Stimulated activated CD4-positive, alpha-beta T cell treated with anti-CD3 and anti-CD28 coated beads, Interleukin-1b, Interleukin-23, amount 100 ng/mL, for 24 hours (primary cell): Measurements from ENCODE around the gene OFD1.

Source experiments
- DNase-seq, 4 experiments: peaks; one replicate each; pipeline ENCODE4 v3.0.0-alpha.2; 2020; ENCODE audit warnings: low read depth in 4 of 4, low spot score in 1 of 4

Gene OFD1, protein sequence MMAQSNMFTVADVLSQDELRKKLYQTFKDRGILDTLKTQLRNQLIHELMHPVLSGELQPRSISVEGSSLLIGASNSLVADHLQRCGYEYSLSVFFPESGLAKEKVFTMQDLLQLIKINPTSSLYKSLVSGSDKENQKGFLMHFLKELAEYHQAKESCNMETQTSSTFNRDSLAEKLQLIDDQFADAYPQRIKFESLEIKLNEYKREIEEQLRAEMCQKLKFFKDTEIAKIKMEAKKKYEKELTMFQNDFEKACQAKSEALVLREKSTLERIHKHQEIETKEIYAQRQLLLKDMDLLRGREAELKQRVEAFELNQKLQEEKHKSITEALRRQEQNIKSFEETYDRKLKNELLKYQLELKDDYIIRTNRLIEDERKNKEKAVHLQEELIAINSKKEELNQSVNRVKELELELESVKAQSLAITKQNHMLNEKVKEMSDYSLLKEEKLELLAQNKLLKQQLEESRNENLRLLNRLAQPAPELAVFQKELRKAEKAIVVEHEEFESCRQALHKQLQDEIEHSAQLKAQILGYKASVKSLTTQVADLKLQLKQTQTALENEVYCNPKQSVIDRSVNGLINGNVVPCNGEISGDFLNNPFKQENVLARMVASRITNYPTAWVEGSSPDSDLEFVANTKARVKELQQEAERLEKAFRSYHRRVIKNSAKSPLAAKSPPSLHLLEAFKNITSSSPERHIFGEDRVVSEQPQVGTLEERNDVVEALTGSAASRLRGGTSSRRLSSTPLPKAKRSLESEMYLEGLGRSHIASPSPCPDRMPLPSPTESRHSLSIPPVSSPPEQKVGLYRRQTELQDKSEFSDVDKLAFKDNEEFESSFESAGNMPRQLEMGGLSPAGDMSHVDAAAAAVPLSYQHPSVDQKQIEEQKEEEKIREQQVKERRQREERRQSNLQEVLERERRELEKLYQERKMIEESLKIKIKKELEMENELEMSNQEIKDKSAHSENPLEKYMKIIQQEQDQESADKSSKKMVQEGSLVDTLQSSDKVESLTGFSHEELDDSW

DNA sequence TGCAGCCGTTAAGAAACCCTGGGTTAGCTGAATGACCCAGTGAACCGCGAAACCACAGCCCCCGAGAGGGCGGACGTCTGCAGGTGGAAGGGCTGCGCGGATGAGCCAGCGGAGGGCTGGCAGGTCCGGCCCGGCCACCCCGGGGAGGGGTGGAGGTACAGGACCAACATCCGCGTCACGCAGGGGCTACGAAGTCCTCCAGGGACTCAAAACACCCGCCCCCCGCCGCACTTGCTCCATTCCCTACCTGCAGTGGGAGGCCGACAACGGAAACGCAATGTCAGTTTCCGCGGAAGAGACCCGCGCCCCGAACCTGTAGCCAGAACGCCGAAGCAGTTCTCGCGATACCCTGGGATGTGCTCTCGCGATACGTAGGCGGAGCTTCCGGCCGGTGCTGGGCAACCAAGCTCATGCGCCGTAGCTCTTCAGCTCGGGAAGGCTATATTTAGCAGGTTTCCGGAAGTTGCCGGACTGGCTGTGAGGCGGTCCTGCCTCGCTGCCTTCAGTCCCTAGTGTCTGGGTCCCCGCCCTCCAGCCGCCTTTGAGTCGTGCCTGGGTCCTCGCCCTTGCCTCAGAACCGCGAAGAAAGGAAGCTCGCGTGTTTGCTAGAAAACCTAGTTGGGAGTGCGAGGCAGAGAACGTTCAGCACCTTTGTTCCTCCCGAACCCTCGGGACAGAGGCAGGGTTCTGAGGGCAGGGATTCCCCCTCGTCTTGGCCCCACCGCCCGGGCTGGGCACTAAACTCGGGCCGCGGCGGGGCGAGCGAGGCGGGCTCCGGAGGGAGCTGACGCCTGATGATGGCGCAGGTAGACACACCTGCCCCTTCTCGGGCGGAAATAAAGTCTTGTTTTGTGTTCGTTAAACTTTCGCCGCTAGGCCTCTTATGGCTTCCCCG lies at the start of gene OFD1, which contains the start of gene TRAPPC2:
TSS of gene OFD1 (plus strand) at position 471 of the 895 bp plus-strand sequence. CDS start at position 795, 324 bp downstream.
TSS of gene TRAPPC2 (minus strand) at position 343 of the 895 bp plus-strand sequence. CDS start 14,657 bp downstream, outside the sequence.
- DNase-seq = peak; percentile 64 to 82 (median 75)

DNA sequence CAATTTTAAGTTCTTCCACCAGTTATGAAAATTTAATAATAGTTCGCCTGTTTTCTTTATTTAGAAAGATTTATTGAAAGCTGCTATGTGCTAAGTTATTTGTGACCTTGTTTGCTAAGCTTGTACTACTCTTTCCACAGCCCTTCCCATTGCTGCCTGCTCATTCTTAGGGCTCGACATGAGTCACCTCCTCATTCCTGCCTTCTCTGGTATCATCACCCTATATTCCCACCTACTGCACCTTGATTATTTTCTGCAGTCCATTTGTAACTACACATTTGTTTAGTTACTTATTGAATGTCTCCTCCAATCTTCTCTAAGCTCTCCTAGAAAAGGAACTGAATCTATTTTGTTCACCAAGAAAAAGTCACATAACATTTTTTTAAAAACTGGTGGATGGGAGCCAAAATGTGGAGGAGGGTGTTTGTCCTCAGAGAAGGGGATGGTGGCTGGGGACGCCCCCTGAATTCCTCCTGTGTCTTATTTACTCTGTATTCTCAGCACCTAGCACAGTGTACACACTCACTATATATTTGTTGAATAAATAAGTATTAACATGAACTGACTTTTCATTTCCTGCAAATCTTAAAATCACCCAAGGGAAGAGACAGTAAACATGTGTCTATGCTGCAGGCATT lies 49.3 kb upstream of the OFD1 start:
- DNase-seq = no peak

- DNase-seq = no peak
Observed at GRCh38 chrX:13687203-13687602, 47.3 kb upstream of the OFD1 start.

- no peak for DNase-seq
Observed at GRCh38 chrX:13688384-13688957, 46.1 kb upstream of the OFD1 start.

GRCh38 chrX:13688958-13689740 lies 45.4 kb upstream of the OFD1 start, which contains the start of gene RAB9A:
RAB9A (plus strand) TSS chrX:13689128; CDS start chrX:13708747, 19,619 bp downstream.
- DNase-seq = peak; percentile 54 to 81 (median 70)

- DNase-seq = no peak
Observed at GRCh38 chrX:13689741-13690211, 44.8 kb upstream of the OFD1 start.

GRCh38 chrX:13690836-13691235 lies 43.7 kb upstream of the OFD1 start:
- DNase-seq = no peak

GRCh38 chrX:13691841-13692371 lies 42.6 kb upstream of the OFD1 start:
- DNase-seq = no peak

DNA sequence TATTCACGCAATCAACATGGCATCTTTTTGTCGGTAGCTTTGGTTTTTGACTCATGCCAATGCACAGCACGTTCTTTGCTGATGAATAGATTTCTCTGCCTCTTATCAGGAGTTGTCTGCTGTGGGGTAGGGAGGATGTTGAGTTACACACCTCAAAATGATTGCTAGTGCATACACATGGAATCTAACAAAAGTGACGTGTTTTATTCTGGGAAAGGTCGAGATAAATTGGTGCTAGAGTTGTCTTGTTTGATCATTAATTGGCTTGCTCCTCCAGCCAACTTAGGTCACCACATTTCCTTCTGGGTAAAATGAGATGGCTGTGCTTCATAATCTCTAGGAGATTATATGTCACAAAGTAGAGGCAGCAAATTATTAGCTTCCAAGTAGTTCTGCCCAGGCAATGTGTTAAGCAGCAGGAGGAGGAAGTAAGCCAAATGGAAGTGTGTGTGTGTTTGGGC lies 41.7 kb upstream of the OFD1 start:
- no peak for DNase-seq

GRCh38 chrX:13693341-13693961 lies 41.1 kb upstream of the OFD1 start:
- no peak for DNase-seq

DNA sequence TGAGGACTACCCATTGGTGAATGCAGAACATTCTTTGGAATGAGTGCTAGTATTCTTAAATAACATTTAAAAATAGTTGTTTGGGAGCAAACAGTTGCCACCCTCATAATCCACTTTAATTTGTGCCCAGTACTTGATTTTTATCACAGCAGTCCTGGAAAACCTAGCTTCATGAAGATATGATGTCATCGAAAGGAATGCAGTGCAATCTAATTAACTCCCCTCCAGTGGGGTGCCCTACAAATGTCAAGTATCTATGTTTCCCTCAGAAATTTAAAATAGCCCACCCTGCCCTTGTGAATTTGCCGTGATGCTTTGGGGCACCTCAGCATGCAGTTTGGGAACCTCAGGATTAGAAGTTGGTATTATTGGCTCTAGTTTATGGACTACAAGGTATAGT lies 40.2 kb upstream of the OFD1 start:
- DNase-seq = no peak

DNA sequence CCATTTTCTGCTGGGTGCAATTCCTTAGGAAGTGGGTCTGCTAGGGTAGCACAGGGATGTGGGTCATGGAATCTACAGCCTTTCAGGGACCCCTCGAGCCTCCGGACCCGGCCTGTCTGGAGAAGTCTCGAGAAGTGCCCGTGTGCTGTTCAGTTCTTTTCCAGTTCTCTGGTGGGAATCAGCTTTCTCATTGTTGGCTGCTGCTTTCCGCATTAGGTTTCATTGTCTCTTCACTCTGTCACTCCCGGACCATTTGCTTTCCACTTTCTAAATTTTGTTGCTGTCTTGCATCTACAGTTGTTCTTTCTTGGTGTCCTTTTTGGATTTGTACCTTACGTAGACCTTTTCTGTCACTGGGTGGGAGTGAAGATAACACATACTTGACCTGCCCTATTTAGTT lies 39.6 kb upstream of the OFD1 start:
- no peak for DNase-seq

- no peak for DNase-seq
Observed at GRCh38 chrX:13695601-13696115, 38.9 kb upstream of the OFD1 start.

DNA sequence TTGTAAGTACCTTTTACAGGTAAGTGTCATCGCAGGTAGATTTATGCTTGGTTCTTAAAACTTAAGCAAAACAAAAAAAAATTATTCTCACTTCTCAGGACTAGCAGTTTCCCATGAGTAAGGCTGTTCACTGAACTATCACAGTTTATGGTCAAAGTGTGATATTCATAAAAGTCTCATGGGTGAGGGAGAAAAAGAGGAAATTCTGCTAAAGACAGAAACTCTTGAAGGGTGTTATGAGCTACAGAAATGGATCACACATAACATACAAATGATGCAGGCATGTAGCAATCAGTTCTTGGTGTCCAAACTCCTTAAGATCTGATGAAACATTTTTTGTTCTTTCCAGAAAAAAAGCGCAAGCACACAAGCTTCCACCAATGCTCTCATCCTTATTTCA lies 37.1 kb upstream of the OFD1 start:
- no peak for DNase-seq

DNA sequence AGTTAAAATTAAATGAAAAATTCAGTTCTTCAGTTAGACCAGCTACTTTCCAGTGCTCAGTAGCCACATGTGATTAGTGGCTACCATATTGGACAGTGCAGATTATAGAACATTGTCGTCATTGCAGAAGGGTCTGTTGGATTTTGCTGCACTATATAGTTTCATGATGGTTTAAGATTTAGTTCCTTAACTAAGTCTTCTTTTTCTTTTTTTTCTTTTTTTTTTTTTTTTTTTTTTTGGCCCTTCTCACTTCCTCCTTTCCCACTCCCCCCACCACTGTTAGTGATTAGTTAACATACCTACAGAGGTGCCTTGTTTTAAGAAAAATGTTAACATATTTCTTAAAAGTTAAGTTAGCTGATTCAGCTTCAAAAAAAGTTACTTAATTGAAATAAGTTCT lies 36.6 kb upstream of the OFD1 start:
- no peak for DNase-seq

DNA sequence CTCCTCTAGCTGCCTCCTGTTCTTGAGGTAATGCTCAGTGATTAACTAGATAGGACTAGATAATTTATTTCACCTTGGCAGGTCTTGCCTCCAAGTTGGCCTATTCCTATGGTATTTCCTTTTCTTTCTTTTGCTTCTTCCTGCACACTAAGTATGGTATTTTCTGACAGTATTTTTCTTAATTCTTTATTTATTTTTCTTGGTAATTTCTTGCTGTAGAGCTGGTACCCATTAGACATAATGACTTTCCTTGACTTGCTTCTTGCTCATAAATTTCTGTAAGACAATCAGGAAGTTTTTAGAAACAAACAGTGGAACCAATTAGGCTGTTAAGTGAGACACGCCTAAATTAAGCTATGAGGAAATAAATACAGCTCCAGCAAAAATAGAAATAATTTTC lies 36.1 kb upstream of the OFD1 start:
- DNase-seq = no peak

DNA sequence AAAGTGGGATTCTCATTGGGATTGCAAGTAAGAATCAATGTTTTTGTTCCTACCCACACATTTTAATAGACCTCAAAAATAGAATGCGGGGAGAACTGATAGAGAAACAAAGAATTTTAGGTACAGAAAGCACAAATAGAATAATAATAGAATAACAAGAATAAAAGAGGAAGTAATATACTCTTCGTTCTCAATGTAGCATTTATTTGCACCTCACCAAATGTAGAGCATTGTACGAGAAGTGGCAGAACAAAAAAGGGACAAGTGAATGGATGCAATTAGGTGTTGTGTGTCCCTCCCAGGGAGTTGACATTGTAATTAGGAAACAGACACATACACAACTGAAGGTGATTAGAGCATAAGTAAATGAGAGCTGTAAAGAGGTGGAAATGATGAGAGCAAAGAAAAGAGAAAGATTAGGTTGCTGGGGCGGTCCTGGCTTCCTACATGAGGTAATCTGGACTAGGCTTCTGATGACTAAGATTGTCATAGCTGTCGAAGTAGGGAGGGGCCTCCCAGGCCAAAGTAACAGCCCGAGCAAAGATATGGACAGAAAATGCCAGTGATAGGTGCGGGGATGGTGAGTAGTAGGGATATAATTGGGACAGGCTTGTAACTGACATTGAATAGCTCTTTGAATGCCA lies 35.2 kb upstream of the OFD1 start:
- no peak for DNase-seq
